HEK293 (cell line): Measurements from ENCODE around the gene MLH1.

Experiments used
- CTCF ChIA-PET: fragments of 350-600 bp; formaldehyde crosslinking; extraction: SDS; loops from one replicate; lab custom pipeline; 2021; ENCODE audit warnings: antibody characterized with exemption; lab: Yijun Ruan, JAX
- POLR2A ChIA-PET: fragments of 300-600 bp; formaldehyde crosslinking; extraction: SDS; loops from one replicate; lab custom pipeline; 2020; ENCODE audit warnings: antibody characterized with exemption, inconsistent platforms; lab: Yijun Ruan, JAX
- H3K27ac ChIP-seq: fragments of 200-500 bp; sonication (Bioruptor generic); 2 replicates; pipeline ENCODE4 v1.5.1; 2014; ENCODE audit warnings: low read depth, low read length, control low read depth, inconsistent platforms; ENCODE audit errors: extremely low read depth
- H3K36me3 ChIP-seq, 2 experiments: fragments of 200-500 bp in 1 of 2; sonication (Bioruptor generic) in 1 of 2; 1 replicate in 1 of 2; 2 replicates in 1 of 2; pipeline ENCODE4 v1.5.1; 2014 to 2017; ENCODE audit warnings: inconsistent platforms in 2 of 2, low read length in 2 of 2; ENCODE audit not compliant: control insufficient read depth in 2 of 2, insufficient read depth in 1 of 2
- H3K4me1 ChIP-seq: fragments of 200-500 bp; sonication (Bioruptor generic); 2 replicates; pipeline ENCODE4 v1.5.1; 2014; ENCODE audit warnings: mild to moderate bottlenecking, low read length, inconsistent platforms; ENCODE audit not compliant: control insufficient read depth, insufficient read depth
- H3K4me3 ChIP-seq: 2 replicates; pipeline ENCODE4 v1.5.1; 2011; ENCODE audit warnings: low read depth, mild to moderate bottlenecking, control low read depth, low read length, moderate library complexity
- H3K9me3 ChIP-seq: fragments of 200-500 bp; sonication (Bioruptor generic); 2 replicates; pipeline ENCODE4 v1.5.1; 2014; ENCODE audit warnings: low read depth, low read length, inconsistent platforms; ENCODE audit not compliant: control insufficient read depth, insufficient read depth
- BCL11A ChIP-seq: fragments of 450-650 bp; formaldehyde crosslinking; IDR thresholded peaks from 2 replicates; pipeline ENCODE4 v1.5.1; 2016; ENCODE audit warnings: low read depth, missing biosample characterization, missing genetic modification characterization
- GLIS2 ChIP-seq: fragments of 450-650 bp; formaldehyde crosslinking; IDR thresholded peaks from 2 replicates; pipeline ENCODE4 v1.5.1; 2016; ENCODE audit warnings: missing biosample characterization, missing genetic modification characterization
- KLF16 ChIP-seq: fragments of 450-650 bp; formaldehyde crosslinking; IDR thresholded peaks from 2 replicates; pipeline ENCODE4 v1.5.1; 2017; ENCODE audit warnings: missing biosample characterization, missing genetic modification characterization
- MEIS1 ChIP-seq: sonication (generic); formaldehyde crosslinking; IDR thresholded peaks from 2 replicates; pipeline ENCODE4 v1.8.1; 2022; ENCODE audit warnings: missing genetic modification reagents, mild to moderate bottlenecking, borderline replicate concordance
- ZBTB21 ChIP-seq: fragments of 450-650 bp; formaldehyde crosslinking; IDR thresholded peaks from 2 replicates; pipeline ENCODE4 v1.5.1; 2017; ENCODE audit warnings: missing biosample characterization, missing genetic modification characterization
- ZBTB7A ChIP-seq: fragments of 450-650 bp; formaldehyde crosslinking; IDR thresholded peaks from 2 replicates; pipeline ENCODE4 v1.5.1; 2016; ENCODE audit warnings: low read depth, missing biosample characterization, missing genetic modification characterization
- ZNF2 ChIP-seq: fragments of 450-650 bp; formaldehyde crosslinking; IDR thresholded peaks from 2 replicates; pipeline ENCODE4 v1.5.1; 2016; ENCODE audit warnings: missing biosample characterization, missing genetic modification characterization
- ZNF214 ChIP-seq: fragments of 450-650 bp; formaldehyde crosslinking; IDR thresholded peaks from 2 replicates; pipeline ENCODE4 v1.5.1; 2017; ENCODE audit warnings: missing biosample characterization, mild to moderate bottlenecking, missing genetic modification characterization, borderline replicate concordance
- ZNF292 ChIP-seq: fragments of 450-650 bp; formaldehyde crosslinking; IDR thresholded peaks from 2 replicates; pipeline ENCODE4 v1.5.1; 2016; ENCODE audit warnings: low read depth, missing biosample characterization, missing genetic modification characterization, borderline replicate concordance
- ZNF324 ChIP-seq: fragments of 450-650 bp; formaldehyde crosslinking; IDR thresholded peaks from 2 replicates; pipeline ENCODE4 v1.5.1; 2016; ENCODE audit warnings: missing biosample characterization, missing genetic modification characterization
- ZNF530 ChIP-seq: fragments of 450-650 bp; formaldehyde crosslinking; IDR thresholded peaks from 2 replicates; pipeline ENCODE4 v1.5.1; 2016; ENCODE audit warnings: low read depth, missing biosample characterization, missing genetic modification characterization
- ZNF549 ChIP-seq: fragments of 450-650 bp; IDR thresholded peaks from 2 replicates; pipeline ENCODE4 v1.5.1; 2018; ENCODE audit warnings: missing biosample characterization, missing genetic modification characterization, mild to moderate bottlenecking, inconsistent platforms, moderate library complexity
- ZNF621 ChIP-seq: fragments of 450-650 bp; formaldehyde crosslinking; IDR thresholded peaks from 2 replicates; pipeline ENCODE4 v1.5.1; 2017; ENCODE audit warnings: missing biosample characterization, missing genetic modification characterization
- ZNF701 ChIP-seq: fragments of 450-650 bp; formaldehyde crosslinking; IDR thresholded peaks from 2 replicates; pipeline ENCODE4 v1.5.1; 2016; ENCODE audit warnings: missing biosample characterization, missing genetic modification characterization
- ZNF776 ChIP-seq: fragments of 450-650 bp; formaldehyde crosslinking; IDR thresholded peaks from 2 replicates; pipeline ENCODE4 v1.5.0; 2017; ENCODE audit warnings: missing biosample characterization, missing genetic modification characterization, borderline replicate concordance
- ZNF843 ChIP-seq: fragments of 450-650 bp; formaldehyde crosslinking; IDR thresholded peaks from 2 replicates; pipeline ENCODE4 v1.5.1; 2016; ENCODE audit warnings: missing biosample characterization, missing genetic modification characterization
- ZSCAN30 ChIP-seq: fragments of 450-650 bp; IDR thresholded peaks from 2 replicates; pipeline ENCODE4 v1.5.1; 2018; ENCODE audit warnings: missing biosample characterization, mild to moderate bottlenecking, missing genetic modification characterization, moderate library complexity
- TF ChIP-seq, protein P1 (sequence below): fragments of 450-650 bp; formaldehyde crosslinking; IDR thresholded peaks from 2 replicates; pipeline ENCODE4 v1.5.1; 2016; ENCODE audit warnings: missing biosample characterization, missing genetic modification characterization
- TF ChIP-seq, protein P2 (sequence below): fragments of 450-650 bp; formaldehyde crosslinking; IDR thresholded peaks from 2 replicates; pipeline ENCODE4 v1.5.1; 2016; ENCODE audit warnings: missing biosample characterization, missing genetic modification characterization
- TF ChIP-seq, protein P3 (sequence below): fragments of 450-650 bp; formaldehyde crosslinking; optimal IDR thresholded peaks from 2 replicates; pipeline ENCODE3; 2016; ENCODE audit warnings: missing biosample characterization, mild to moderate bottlenecking, missing genetic modification characterization
- TF ChIP-seq, protein P4 (sequence below): fragments of 450-650 bp; formaldehyde crosslinking; IDR thresholded peaks from 2 replicates; pipeline ENCODE4 v1.5.1; 2016; ENCODE audit warnings: missing biosample characterization, missing genetic modification characterization
- TF ChIP-seq, protein P5 (sequence below): fragments of 450-650 bp; formaldehyde crosslinking; IDR thresholded peaks from 2 replicates; pipeline ENCODE4 v1.5.1; 2016; ENCODE audit warnings: missing biosample characterization, missing genetic modification characterization
- TF ChIP-seq, protein P6 (sequence below): fragments of 450-650 bp; formaldehyde crosslinking; IDR thresholded peaks from 2 replicates; pipeline ENCODE4 v1.5.1; 2016; ENCODE audit warnings: missing biosample characterization, missing genetic modification characterization

The MLH1 gene

DNA sequence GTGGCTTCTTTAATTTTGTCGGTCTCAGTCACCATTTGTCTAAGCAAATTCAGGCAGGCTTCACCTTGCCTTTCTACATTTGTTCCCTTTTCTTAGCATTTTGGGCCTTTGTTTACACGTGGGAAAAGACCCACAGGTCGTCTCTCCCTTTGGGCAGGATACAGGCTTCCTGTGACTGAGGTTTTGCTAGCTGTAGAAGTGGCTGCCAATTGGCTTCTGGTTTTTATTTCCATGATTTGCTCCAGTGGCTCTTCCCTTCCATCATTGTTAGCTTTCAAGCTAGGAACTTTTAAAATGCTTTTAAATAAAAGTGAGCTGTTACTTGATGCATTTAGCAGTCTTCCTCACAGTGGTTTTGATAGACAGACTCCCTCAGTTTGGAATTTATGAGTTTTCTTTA, 37.3 kb downstream of the MLH1 start:
- H3K36me3 ChIP-seq, result peaks cover 3 to 96% of the 10 kb centered on the region in 2 experiments; a peak in 2 of 3 replicates
- no peaks in the 10 kb centered on the region for H3K9me3 ChIP-seq
- no peak overlapping the region for H3K4me3 ChIP-seq
- no peak overlapping the region for H3K27ac ChIP-seq
- no peaks in the 10 kb centered on the region for H3K4me1 ChIP-seq
- ChIA-PET POLR2A (no interaction called here), CTCF (no interaction called here)
- TF ChIP-seq KLF16 (tag by site-specific recombination) (no peak), ZNF214 (tag by site-specific recombination) (no peak), ZNF292 (no peak)
- TF ChIP-seq, protein P1, sequence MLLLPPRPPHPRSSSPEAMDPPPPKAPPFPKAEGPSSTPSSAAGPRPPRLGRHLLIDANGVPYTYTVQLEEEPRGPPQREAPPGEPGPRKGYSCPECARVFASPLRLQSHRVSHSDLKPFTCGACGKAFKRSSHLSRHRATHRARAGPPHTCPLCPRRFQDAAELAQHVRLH (tag by site-specific recombination), result no peak
- TF ChIP-seq, protein P2, sequence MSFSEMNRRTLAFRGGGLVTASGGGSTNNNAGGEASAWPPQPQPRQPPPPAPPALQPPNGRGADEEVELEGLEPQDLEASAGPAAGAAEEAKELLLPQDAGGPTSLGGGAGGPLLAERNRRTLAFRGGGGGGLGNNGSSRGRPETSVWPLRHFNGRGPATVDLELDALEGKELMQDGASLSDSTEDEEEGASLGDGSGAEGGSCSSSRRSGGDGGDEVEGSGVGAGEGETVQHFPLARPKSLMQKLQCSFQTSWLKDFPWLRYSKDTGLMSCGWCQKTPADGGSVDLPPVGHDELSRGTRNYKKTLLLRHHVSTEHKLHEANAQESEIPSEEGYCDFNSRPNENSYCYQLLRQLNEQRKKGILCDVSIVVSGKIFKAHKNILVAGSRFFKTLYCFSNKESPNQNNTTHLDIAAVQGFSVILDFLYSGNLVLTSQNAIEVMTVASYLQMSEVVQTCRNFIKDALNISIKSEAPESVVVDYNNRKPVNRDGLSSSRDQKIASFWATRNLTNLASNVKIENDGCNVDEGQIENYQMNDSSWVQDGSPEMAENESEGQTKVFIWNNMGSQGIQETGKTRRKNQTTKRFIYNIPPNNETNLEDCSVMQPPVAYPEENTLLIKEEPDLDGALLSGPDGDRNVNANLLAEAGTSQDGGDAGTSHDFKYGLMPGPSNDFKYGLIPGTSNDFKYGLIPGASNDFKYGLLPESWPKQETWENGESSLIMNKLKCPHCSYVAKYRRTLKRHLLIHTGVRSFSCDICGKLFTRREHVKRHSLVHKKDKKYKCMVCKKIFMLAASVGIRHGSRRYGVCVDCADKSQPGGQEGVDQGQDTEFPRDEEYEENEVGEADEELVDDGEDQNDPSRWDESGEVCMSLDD (tag by site-specific recombination), result no peak
- TF ChIP-seq, protein P3, sequence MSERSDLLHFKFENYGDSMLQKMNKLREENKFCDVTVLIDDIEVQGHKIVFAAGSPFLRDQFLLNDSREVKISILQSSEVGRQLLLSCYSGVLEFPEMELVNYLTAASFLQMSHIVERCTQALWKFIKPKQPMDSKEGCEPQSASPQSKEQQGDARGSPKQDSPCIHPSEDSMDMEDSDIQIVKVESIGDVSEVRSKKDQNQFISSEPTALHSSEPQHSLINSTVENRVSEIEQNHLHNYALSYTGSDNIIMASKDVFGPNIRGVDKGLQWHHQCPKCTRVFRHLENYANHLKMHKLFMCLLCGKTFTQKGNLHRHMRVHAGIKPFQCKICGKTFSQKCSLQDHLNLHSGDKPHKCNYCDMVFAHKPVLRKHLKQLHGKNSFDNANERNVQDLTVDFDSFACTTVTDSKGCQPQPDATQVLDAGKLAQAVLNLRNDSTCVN (tag by site-specific recombination), result no peak

DNA sequence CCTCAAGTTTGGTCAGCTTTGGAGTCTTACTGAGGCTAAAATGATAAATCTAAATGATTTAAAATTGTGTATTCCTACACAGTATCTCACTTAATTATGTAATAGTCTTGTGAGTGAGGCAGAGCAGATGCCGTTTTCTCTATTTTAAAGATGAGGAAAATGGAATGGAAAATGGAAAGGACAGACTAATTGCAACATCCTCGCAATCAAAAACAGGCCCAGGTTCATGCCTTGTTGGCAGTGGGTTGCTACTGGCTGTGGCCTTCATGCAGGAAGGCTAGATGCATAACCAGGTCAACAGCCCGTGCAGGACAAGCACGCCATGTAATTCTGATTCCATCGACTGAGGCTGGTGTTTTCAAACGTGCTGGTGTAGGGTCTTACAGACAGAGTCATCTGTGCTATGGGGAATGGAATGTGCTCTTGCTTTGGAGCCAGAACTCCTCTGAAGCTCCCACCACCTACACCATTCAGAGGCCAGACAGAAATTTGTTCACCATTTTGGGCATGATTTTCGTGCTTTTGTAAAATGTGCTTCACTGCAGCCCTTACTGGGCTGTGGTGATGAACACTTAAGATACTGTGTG, 37.9 kb downstream of the MLH1 start:
- POLR2A ChIA-PET, result no interaction called here
- Histone ChIP-seq H3K27ac (no peak overlapping the region), H3K9me3 (no peaks in the 10 kb centered on the region), H3K4me1 (no peaks in the 10 kb centered on the region), H3K36me3 (peaks cover 5 to 96% of the 10 kb centered on the region in 2 experiments; a peak in 2 of 3 replicates), H3K4me3 (no peak overlapping the region)
- no peak for TF ChIP-seq GLIS2 (tag by site-specific recombination)
- TF ChIP-seq, protein P4, sequence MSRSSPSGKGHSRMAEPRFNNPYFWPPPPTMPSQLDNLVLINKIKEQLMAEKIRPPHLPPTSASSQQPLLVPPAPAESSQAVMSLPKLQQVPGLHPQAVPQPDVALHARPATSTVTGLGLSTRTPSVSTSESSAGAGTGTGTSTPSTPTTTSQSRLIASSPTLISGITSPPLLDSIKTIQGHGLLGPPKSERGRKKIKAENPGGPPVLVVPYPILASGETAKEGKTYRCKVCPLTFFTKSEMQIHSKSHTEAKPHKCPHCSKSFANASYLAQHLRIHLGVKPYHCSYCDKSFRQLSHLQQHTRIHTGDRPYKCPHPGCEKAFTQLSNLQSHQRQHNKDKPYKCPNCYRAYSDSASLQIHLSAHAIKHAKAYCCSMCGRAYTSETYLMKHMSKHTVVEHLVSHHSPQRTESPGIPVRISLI (tag by site-specific recombination), result no peak
- no peak for TF ChIP-seq ZNF549 (tag by site-specific recombination)
- TF ChIP-seq ZNF530 (tag by site-specific recombination), result no peak
- TF ChIP-seq ZNF2 (tag by site-specific recombination), result no peak
- no peak for TF ChIP-seq MEIS1 (CRISPR knock-in tag)
- TF ChIP-seq ZNF843 (tag by site-specific recombination), result no peak
- TF ChIP-seq ZNF324, result no peak
- CTCF ChIA-PET, result no interaction called here

DNA sequence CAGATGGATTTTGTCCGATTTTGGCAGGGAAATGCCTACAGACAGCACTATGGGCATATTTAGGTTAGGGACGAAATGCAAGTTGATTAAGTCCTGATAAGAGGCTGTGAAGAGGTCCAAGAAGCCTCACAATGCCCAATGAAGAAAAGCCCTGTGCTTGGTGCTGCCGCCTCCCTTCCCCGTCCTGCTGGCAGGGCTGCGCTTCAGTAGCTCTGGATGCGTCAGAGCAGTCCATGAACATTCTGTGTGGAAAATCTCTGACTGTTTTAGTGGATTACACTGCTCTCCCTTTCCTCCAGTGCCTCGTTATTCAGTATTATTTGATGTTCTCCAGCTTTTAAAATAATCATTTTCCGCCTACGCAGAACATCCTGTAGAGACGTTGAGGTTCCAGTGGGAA, 39.6 kb downstream of the MLH1 start:
- Histone ChIP-seq H3K9me3 (no peaks in the 10 kb centered on the region), H3K4me1 (no peaks in the 10 kb centered on the region), H3K36me3 (peaks cover 5 to 92% of the 10 kb centered on the region in 2 experiments; a peak in 2 of 3 replicates), H3K27ac (no peak overlapping the region), H3K4me3 (no peak overlapping the region)
- POLR2A ChIA-PET, result no interaction called here
- CTCF ChIA-PET, result interaction anchor here (1.0 kb wide), 1 partner anchor 180 kb away, joined by 5 read pairs; no protein-coding TSS in a partner anchor
- TF ChIP-seq KLF16 (tag by site-specific recombination) (no peak), ZBTB21 (tag by site-specific recombination) (no peak), ZSCAN30 (tag by site-specific recombination) (no peak), BCL11A (tag by site-specific recombination) (no peak), ZNF621 (tag by site-specific recombination) (no peak), ZNF776 (tag by site-specific recombination) (no peak), ZBTB7A (no peak), ZNF701 (tag by site-specific recombination) (no peak), GLIS2 (tag by site-specific recombination) (no peak)
- TF ChIP-seq, protein P5, sequence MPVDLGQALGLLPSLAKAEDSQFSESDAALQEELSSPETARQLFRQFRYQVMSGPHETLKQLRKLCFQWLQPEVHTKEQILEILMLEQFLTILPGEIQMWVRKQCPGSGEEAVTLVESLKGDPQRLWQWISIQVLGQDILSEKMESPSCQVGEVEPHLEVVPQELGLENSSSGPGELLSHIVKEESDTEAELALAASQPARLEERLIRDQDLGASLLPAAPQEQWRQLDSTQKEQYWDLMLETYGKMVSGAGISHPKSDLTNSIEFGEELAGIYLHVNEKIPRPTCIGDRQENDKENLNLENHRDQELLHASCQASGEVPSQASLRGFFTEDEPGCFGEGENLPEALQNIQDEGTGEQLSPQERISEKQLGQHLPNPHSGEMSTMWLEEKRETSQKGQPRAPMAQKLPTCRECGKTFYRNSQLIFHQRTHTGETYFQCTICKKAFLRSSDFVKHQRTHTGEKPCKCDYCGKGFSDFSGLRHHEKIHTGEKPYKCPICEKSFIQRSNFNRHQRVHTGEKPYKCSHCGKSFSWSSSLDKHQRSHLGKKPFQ (tag by site-specific recombination), result no peak
- TF ChIP-seq, protein P6, sequence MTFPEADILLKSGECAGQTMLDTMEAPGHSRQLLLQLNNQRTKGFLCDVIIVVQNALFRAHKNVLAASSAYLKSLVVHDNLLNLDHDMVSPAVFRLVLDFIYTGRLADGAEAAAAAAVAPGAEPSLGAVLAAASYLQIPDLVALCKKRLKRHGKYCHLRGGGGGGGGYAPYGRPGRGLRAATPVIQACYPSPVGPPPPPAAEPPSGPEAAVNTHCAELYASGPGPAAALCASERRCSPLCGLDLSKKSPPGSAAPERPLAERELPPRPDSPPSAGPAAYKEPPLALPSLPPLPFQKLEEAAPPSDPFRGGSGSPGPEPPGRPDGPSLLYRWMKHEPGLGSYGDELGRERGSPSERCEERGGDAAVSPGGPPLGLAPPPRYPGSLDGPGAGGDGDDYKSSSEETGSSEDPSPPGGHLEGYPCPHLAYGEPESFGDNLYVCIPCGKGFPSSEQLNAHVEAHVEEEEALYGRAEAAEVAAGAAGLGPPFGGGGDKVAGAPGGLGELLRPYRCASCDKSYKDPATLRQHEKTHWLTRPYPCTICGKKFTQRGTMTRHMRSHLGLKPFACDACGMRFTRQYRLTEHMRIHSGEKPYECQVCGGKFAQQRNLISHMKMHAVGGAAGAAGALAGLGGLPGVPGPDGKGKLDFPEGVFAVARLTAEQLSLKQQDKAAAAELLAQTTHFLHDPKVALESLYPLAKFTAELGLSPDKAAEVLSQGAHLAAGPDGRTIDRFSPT (tag by site-specific recombination), result no peak
